T-helper 2 cell treated with Interferon-gamma antibody and Interleukin-4, amounts not matched to agents 5 μg/mL and 100 μg/mL, for 36 hours (primary cell): ENCODE results near the gene SPATC1L.
"Not testable (repeated sequence)": the region's sequence is repeated elsewhere in the genome, so short reads cannot be mapped to it uniquely, and the experiment has no call there.

Experiments
- DNase-seq: peaks from one replicate; pipeline ENCODE4 v3.0.0; 2021; ENCODE audit warnings: low spot score
- H3K27ac Mint-ChIP-seq: one replicate; pipeline ENCODE4 v1.8.0; 2021; ENCODE audit warnings: mild to moderate bottlenecking, mixed read lengths
- H3K27me3 Mint-ChIP-seq: one replicate; pipeline ENCODE4 v1.8.0; 2021; ENCODE audit warnings: low read depth, mixed read lengths
- H3K36me3 Mint-ChIP-seq: one replicate; pipeline ENCODE4 v1.8.0; 2021; ENCODE audit warnings: low read depth, mixed read lengths
- H3K4me1 Mint-ChIP-seq: one replicate; pipeline ENCODE4 v1.8.0; 2021; ENCODE audit warnings: low read depth, mixed read lengths
- H3K4me3 Mint-ChIP-seq: one replicate; pipeline ENCODE4 v1.8.0; 2022; ENCODE audit warnings: mild to moderate bottlenecking, moderate library complexity, mixed read lengths
- H3K9me3 Mint-ChIP-seq: one replicate; pipeline ENCODE4 v1.8.0; 2021; ENCODE audit warnings: mixed read lengths

The SPATC1L gene

DNA sequence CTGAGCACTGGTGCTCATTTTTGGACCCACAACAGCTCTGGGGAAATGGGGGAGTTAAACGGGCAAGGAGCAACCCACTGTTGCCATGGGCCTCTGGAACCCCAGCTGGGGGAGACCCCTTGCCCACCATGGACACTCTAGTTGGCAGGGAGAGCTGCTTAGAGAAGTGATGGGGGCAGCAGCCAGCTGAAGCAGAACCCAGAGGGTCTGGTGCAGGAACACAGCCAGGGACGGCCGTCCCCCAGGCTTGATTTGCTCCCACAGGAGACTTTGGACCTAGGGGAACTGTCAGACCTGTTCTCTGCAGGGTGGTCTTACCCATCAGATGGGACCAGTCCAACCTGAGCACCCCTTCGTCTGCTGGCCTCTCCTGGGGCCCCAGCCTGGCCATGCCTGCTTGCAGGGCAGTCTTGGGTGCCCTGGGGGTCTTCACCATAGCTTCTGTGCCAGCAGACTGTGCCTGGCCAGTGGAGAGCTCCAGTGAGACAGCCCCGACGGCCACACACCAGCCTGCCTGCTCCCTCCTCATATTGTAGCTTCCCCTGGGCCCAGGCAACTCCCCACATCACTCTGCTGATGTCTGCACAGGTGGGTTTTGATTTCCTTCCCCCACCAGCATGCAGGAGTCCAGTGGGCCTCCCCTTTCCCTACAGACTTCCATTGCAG is 11.3 kb downstream of the SPATC1L start:
- DNase-seq, result no peak
- Mint-ChIP-seq H3K27me3 (peaks cover 17% of the 10 kb centered on the region), H3K27ac (no peak overlapping the region), H3K4me3 (no peak overlapping the region), H3K4me1 (peaks cover 5% of the 10 kb centered on the region), H3K9me3 (peaks cover 26% of the 10 kb centered on the region), H3K36me3 (peaks cover 2% of the 10 kb centered on the region)

DNA sequence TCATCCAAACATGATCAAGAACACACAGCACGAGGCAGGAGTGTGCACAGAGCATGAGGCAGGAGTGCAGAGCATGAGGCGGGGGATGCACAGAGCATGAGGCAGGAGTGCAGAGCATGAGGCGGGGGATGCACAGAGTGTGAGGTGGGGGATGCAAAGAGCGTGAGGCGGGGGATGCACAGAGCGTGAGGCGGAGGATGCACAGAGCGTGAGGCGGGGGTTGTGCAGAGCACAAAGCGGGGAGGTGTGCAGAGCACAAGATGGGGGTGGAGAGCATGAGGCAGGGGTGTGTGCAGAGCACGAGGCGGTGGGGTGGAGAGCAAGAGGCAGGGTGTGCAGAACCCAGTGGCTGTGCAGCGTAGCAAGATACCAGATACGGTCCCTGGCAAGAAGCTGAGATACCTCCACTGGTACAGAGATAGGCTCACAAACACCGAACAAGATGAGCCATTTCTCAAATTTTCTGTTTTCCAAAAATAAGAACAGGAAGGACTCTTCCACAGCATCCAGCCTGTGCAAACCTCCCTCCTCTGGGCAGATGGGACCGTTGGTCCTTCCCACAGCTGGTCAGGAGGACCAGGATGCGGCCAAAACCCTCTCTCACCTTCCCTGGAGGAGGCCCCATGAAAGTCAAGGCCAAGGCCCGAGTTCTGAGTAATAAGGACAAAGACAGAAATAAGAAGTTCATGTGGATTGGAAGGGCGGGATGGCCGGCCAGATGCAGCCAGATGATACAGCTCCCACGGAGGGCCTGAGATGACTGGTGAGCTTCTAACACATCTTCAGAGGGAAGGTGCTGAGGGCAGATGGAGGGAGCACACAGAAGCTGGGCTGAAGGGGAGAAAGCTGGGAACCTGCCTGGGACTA is 12.0 kb downstream of the SPATC1L start:
- Mint-ChIP-seq H3K9me3 (peaks cover 26% of the 10 kb centered on the region), H3K4me3 (no peak overlapping the region), H3K4me1 (peaks cover 5% of the 10 kb centered on the region), H3K27ac (no peak overlapping the region), H3K36me3 (peaks cover 2% of the 10 kb centered on the region), H3K27me3 (peaks cover 17% of the 10 kb centered on the region)
- DNase-seq, result no peak

DNA sequence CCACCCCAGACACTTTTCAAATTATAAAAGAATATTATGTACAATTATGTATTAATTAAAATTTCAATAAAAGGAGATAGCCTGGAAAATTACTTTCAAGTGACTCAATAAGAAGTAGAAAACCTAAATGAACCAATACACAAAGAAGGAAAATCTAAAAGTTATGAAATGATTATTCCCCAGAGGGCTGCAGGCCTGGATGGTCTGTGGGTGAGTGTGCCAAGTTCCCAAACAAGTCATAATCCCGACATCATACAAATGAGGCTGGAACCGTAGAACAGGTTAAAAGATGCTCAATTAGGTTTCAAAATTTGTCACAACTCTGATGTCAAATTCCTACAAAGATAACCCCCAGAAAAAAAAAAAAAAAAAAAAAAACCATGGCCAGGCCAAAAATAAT is 12.7 kb downstream of the SPATC1L start:
- DNase-seq, result no peak
- peaks cover 2% of the 10 kb centered on the region for H3K36me3 Mint-ChIP-seq
- H3K27me3 Mint-ChIP-seq, result peaks cover 17% of the 10 kb centered on the region
- H3K27ac Mint-ChIP-seq, result no peak overlapping the region
- H3K4me3 Mint-ChIP-seq, result no peak overlapping the region
- peaks cover 5% of the 10 kb centered on the region for H3K4me1 Mint-ChIP-seq
- H3K9me3 Mint-ChIP-seq, result peaks cover 21% of the 10 kb centered on the region

DNA sequence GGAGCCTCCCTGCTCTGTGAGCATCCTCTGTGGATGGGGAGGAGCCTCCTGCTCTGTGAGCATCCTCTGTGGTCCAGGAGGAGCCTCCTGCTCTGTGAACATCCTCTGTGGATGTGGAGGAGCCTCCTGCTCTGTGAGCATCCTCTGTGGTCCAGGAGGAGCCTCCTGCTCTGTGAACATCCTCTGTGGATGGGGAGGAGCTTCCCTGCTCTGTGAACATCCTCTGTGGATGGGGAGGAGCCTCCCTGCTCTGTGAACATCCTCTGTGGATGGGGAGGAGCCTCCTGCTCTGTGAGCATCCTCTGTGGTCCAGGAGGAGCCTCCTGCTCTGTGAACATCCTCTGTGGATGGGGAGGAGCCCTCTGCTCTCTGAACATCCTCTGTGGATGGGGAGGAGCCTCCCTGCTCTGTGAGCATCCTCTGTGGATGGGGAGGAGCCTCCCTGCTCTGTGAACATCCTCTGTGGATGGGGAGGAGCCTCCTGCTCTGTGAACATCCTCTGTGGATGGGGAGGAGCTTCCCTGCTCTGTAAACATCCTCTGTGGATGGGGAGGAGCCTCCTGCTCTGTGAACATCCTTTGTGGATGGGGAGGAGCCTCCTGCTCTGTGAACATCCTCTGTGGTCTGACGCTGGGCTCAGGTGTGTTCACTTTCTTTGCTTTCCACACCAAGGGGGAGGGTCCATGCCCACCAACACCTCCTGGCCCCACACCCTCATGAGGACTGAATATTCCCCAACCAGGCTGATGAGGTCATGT is 13.6 kb downstream of the SPATC1L start:
- not testable (repeated sequence) for H3K4me3 Mint-ChIP-seq, H3K4me1 Mint-ChIP-seq, DNase-seq, H3K36me3 Mint-ChIP-seq, H3K27ac Mint-ChIP-seq
- Mint-ChIP-seq H3K9me3 (peaks cover 14% of the 10 kb centered on the region), H3K27me3 (peaks cover 11% of the 10 kb centered on the region)

DNA sequence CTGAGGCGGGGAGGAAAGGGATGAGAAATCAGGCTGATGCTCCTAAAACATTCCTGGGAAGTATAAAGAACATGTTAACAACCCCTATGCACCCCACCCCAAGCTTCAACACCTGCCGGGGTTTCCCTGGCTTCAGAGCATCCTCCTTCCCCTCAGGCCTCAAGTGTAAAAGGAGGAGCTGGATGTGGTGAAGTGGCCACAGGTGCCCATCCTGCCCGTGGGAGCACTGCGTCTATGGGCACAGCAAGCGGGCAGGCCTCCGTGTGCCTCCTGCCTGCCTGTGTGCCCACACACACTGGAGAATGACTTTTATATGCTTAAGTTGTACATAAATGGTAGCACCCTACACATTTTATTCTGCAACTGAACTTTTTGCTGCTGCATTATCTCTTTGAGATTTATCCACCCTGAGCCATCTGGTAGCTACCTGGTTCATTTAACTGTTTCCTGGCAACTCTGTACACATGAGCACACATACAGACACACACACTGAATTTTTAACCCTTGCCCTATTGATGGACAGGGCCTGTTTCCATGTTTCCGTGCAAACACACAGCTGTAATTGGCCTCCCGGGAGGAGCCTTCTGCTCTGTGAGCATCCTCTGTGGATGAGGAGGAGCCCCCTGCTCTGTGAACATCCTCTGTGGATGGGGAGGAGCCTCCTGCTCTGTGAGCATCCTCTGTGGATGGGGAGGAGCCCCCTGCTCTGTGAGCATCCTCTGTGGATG is 15.4 kb downstream of the SPATC1L start:
- Mint-ChIP-seq H3K27ac (no peak overlapping the region), H3K4me1 (peaks cover 5% of the 10 kb centered on the region), H3K9me3 (no peaks in the 10 kb centered on the region), H3K4me3 (no peak overlapping the region), H3K36me3 (no peaks in the 10 kb centered on the region), H3K27me3 (no peaks in the 10 kb centered on the region)
- no peak for DNase-seq

DNA sequence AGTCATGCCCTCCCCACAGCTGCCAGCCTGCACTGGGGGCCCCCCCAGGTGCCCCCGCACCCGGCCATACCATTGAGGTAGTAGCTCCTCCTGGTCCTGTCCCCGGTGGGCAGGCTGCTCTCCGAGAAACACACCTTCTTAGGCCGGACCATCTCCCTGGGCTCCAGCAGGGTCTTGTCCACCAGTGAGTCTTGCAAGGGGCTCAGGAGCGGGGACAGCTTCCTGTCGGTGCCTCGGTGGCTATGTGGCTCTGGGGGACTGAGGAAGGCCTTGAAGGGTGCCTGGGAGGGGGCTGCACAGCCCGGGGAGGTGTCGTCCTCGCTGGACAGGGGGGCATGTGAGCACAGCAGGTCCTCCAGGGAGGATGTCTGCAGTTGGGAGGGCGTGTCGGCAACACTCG is 16.0 kb downstream of the SPATC1L start:
- H3K4me1 Mint-ChIP-seq, result peaks cover 5% of the 10 kb centered on the region

DNA sequence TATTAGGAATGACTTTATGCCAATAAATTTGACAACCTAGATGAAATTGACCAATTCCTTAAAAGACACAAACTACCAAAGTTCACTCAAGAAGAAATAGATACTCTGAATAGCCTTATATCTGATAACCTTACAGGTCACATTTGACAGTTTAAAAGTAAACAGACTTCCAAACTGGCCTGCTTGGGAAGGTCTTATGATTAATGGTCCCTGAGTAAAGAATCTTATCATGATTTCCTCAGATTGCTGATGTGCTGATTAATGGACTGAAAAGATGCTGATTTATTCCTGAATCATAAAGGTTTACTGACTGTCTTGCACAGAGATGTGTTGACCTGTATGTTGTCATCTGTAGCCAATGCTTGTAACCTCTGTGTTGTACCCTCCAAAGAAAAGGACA is 19.2 kb downstream of the SPATC1L start:
- Mint-ChIP-seq H3K9me3 (no peaks in the 10 kb centered on the region), H3K4me3 (no peak overlapping the region), H3K4me1 (no peaks in the 10 kb centered on the region), H3K36me3 (no peaks in the 10 kb centered on the region), H3K27ac (no peak overlapping the region), H3K27me3 (no peaks in the 10 kb centered on the region)
- DNase-seq, result no peak

More for the DNA sequence above, 16.0 kb downstream of the SPATC1L start:
- no peak overlapping the region for H3K4me3 Mint-ChIP-seq
- no peak for DNase-seq
- no peaks in the 10 kb centered on the region for H3K36me3 Mint-ChIP-seq
- no peaks in the 10 kb centered on the region for H3K27me3 Mint-ChIP-seq
- H3K27ac Mint-ChIP-seq, result no peak overlapping the region
- H3K9me3 Mint-ChIP-seq, result no peaks in the 10 kb centered on the region

DNA sequence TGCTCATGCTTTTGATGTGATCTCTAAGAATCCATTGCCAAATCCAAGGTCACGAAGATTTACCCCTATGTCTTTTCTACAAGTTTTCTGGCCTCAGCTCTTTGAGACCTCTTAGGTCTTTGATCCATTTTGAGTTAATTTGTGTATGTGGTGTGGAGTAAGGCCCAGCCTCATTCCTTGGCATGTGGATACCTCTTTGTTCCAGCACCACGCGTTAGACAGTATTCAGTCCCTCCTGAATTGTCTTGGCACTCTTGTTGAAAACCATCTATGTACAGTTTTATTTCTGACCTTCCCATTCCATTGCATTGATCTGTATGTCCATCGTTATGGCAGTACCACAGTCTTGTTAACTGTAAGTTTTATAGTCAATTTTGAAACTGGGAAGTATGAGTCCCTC is 20.9 kb downstream of the SPATC1L start:
- DNase-seq, result no peak
- Mint-ChIP-seq H3K27ac (no peak overlapping the region), H3K9me3 (no peaks in the 10 kb centered on the region), H3K36me3 (no peaks in the 10 kb centered on the region), H3K4me1 (no peaks in the 10 kb centered on the region), H3K27me3 (no peaks in the 10 kb centered on the region), H3K4me3 (no peak overlapping the region)

DNA sequence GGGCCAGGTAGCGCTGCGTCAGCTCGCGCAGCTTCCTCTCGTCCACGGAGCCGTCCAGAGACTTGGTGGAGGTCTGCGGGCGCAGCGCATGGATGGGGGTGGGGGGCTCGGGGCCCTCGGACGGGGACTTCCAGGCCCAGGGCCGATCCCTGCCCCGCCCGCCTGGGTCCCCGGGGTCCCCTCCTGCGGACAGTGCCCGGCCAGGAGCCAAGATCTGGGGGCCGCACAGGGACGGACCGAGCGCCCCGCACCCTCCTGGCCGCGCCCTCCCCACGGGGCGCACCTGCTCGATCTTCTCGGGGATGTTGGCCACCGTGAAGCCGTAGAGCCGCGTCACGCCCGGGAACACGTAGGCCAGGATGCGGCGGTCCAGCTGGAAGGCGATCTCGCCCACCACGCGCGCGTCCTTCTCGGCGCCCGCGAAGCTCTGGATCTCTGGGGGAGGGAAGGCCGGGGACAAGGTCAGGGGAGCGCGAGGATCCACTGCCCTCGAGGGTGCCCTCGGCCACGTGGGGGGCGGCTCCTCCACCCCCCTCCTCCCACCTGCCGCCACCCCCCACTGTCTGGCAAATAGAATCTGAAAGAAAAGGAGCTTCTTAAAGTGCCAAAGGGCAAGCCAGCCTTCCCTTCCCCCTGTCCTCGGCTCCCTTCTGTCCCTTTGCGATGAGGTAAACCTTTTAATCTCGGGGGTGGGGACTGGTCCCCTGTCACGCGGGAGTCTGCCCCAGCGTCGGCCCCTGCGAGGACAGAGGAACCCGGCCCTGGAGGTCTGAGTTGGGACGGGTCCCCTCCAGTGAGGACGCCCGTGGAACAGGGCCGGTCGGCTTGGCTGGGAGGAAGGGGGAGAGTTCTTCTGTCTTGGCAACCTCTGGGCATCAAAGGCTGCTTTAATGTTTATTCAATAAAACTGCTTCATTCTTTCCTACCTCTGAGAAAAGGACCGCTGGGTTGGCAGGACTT is 22.3 kb downstream of the SPATC1L start:
- Mint-ChIP-seq H3K36me3 (no peaks in the 10 kb centered on the region), H3K9me3 (no peaks in the 10 kb centered on the region), H3K27me3 (no peaks in the 10 kb centered on the region), H3K4me3 (no peak overlapping the region), H3K4me1 (no peaks in the 10 kb centered on the region), H3K27ac (no peak overlapping the region)
- no peak for DNase-seq

DNA sequence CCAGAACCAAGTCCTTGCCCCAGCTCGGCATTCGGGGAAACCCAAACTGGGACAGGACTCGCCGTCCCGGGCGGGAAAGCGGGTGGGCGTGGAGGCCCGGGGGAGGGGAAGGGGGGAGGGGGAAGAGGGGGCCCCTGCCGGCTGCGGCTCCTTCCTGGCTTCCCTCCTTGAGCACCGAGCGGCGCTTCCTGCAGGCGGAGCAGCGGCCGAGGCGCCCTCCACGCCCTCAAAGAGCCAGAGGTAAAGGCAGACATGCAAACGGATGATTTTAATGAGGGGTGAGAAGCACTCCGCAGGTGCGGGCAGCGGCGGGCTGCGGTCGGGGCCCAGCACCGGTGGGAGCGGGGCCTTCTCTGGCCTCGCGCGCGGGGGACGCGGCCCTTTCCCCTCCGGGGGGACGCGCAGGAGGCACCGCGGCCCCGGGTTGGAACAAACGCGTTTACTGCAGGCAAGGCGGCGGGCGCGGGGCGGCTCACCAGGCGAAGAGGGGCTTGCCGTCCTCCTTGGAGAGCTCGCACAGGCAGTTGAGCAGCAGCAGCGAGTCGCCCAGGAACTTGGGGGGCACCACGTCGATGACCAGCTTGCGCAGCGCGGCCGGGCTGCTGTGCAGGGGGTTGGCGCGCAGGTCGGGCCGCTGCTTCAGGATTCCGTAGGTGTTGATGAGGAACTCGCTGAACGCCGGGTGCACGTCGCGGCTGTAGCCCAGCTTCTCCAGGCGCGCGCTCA is 23.2 kb downstream of the SPATC1L start:
- Mint-ChIP-seq H3K36me3 (no peaks in the 10 kb centered on the region), H3K4me3 (no peak overlapping the region), H3K27ac (no peak overlapping the region), H3K27me3 (no peaks in the 10 kb centered on the region), H3K4me1 (no peaks in the 10 kb centered on the region), H3K9me3 (no peaks in the 10 kb centered on the region)
- DNase-seq, result no peak

DNA sequence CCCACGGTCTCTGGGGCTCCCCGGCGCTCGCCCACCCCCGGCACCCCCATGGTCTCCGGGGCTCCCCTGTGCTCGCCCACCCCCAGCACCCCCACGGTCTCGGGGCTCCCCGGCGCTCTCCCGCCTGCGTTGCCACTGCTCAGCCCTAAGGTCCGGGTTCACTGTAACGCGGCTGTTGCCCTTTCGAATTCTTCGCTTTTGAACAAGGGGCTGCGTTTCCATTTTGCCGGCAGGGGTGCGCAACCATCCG is 23.7 kb downstream of the SPATC1L start:
- no peak overlapping the region for H3K4me3 Mint-ChIP-seq
- H3K9me3 Mint-ChIP-seq, result no peaks in the 10 kb centered on the region
- no peak for DNase-seq
- no peaks in the 10 kb centered on the region for H3K4me1 Mint-ChIP-seq
- no peaks in the 10 kb centered on the region for H3K27me3 Mint-ChIP-seq
- H3K36me3 Mint-ChIP-seq, result no peaks in the 10 kb centered on the region
- H3K27ac Mint-ChIP-seq, result no peak overlapping the region

DNA sequence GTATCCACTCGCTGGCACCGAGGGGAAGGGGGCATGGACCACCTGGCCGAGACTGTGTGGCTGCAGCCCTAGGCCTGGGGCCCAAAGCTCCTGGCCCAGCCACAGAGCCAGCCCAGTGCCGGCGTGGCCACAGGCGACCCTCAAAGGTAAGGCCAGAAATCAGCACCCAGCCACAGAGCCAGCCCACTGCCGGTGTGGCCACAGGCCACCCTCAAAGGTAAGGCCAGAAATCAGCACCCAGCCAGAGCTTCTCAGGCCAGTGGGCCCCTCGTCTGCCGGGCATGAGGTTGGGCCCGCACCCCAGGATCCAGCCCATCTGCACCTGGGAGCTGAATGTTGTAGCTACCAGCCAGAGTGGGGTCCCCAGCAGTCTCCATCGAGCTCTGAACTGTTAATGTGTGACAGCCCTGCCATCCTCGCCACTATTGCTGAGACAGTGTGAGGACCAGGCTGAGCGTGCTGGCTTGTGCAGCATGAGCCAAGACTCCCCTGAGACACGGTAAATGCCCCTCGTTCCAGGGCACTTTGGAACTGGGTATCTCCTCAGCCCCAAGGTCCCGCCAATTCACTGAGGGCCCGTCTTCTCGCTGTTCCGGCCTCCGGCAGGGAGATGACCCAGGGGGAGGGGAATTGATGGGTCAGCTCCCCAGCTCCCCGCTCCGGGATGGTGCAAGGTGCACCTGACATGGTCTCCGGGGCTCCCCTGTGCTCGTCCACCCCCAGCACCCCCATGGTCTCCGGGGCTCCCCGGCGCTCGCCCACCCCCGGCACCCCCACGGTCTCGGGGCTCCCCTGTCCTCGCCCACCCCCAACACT is 24.2 kb downstream of the SPATC1L start:
- DNase-seq, result no peak
- no peak overlapping the region for H3K4me3 Mint-ChIP-seq
- H3K27ac Mint-ChIP-seq, result no peak overlapping the region
- H3K9me3 Mint-ChIP-seq, result no peaks in the 10 kb centered on the region
- H3K36me3 Mint-ChIP-seq, result no peaks in the 10 kb centered on the region
- H3K27me3 Mint-ChIP-seq, result no peaks in the 10 kb centered on the region
- no peaks in the 10 kb centered on the region for H3K4me1 Mint-ChIP-seq
